ENCODE data around the gene NOTCH2. TPM values are rescaled to one million over a fixed set of nuclear protein-coding genes. Genes with fewer than 3 reads are reported as not detected.

The NOTCH2 gene
- total and polyA plus RNA-seq, 9 donors = 21.3 to 149 (median 105) TPM

DNA sequence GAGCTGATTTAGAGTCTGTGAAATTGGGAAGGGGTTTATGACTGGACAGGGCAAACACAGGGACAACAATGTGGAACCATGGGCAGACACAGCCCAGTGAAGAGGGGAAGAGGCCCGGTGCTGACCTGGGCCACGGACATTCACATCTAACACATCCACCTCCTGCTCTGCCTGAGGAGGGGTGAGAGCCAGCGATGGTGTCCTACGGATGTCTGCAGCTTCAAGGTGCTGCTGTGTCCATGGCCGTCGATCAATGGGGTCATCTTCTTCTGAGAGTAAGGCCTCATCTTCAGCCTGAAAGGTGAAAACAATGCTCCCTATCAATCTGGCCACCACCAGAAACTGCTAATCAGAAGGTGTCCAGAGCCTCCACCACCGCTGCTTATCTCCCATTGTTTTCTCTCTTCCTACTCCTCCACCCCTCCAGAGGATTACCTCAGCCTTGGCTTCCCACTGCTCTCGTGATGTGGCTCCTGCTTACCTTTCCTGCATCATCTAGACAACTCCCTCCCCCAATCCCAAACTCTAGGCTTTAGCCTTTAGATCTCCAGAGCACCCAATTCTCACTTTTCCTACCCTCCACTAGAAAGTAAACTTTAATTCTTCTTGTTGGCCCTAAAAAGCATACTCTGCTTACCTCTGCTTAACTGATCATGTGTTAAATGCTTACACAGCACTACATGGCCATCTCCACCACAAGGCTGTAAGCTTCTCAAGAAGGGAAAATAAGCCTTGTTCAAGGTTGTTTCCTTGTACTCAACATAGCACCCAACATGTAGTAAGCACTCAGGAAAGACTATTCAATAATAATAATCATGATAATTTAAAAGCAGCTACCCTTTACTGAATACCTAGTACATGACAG lies 149.1 kb downstream of the NOTCH2 start:
- H3K27me3 ChIP-seq = no peaks in the 10 kb centered on the region
- no peak for DNase-seq
- no peaks in the 10 kb centered on the region for H3K4me1 ChIP-seq (ENCODE audit: insufficient read depth)
- no peak overlapping the region for H3K27ac ChIP-seq
- WGBS, 3 donors = 87% methylated on average over 8 of the region's 8 CpGs
- TF ChIP-seq EP300 (IDR thresholded peaks at IDR 0.05) = no peak
- no peak for TF ChIP-seq POLR2A (IDR thresholded peaks at IDR 0.05)
- TF ChIP-seq, protein P1, sequence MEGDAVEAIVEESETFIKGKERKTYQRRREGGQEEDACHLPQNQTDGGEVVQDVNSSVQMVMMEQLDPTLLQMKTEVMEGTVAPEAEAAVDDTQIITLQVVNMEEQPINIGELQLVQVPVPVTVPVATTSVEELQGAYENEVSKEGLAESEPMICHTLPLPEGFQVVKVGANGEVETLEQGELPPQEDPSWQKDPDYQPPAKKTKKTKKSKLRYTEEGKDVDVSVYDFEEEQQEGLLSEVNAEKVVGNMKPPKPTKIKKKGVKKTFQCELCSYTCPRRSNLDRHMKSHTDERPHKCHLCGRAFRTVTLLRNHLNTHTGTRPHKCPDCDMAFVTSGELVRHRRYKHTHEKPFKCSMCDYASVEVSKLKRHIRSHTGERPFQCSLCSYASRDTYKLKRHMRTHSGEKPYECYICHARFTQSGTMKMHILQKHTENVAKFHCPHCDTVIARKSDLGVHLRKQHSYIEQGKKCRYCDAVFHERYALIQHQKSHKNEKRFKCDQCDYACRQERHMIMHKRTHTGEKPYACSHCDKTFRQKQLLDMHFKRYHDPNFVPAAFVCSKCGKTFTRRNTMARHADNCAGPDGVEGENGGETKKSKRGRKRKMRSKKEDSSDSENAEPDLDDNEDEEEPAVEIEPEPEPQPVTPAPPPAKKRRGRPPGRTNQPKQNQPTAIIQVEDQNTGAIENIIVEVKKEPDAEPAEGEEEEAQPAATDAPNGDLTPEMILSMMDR (IDR thresholded peaks at IDR 0.05) = no peak
- intact Hi-C loops (cut with DNase I) = no loop called here
- no peak overlapping the region for H3K4me3 ChIP-seq
- no peaks in the 10 kb centered on the region for H3K9me3 ChIP-seq
- no peaks in the 10 kb centered on the region for H3K36me3 ChIP-seq

DNA sequence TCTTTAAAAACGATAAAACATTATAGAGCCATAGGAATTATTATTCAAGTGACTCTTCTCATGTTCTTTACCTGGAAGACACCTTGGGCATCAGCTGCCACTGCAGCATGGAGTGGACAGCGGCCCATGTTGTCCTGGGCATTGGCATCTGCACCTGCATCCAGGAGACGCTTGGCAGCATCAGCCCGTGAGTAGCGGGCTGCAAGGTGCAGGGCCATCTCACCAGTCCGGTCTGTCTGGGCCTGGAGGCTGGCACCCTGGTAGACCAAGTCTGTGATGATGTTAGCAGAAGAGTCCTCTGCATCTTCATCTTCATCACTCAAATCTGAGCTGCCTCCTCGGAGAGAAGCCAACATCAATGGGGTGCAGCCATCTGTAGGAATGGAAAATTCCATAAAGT lies 150.2 kb downstream of the NOTCH2 start:
- 86 to 89% (median 87%) methylated on average over 7 of the region's 7 CpGs for WGBS, 3 donors
- H3K9me3 ChIP-seq = no peaks in the 10 kb centered on the region
- DNase-seq = no peak
- H3K27ac ChIP-seq = no peak overlapping the region
- H3K36me3 ChIP-seq = no peaks in the 10 kb centered on the region
- TF ChIP-seq POLR2A (IDR thresholded peaks at IDR 0.05) = no peak
- TF ChIP-seq, protein P1 (IDR thresholded peaks at IDR 0.05) = no peak
- intact Hi-C loops (cut with DNase I) = no loop called here
- H3K4me1 ChIP-seq (ENCODE audit: insufficient read depth) = no peaks in the 10 kb centered on the region
- H3K4me3 ChIP-seq = no peak overlapping the region
- H3K27me3 ChIP-seq = no peaks in the 10 kb centered on the region

GRCh38 chr1:119918301-119918700 lies 151.2 kb downstream of the NOTCH2 start:
- no peak overlapping the region for H3K4me3 ChIP-seq
- H3K36me3 ChIP-seq = no peaks in the 10 kb centered on the region
- intact Hi-C loops (cut with DNase I) = no loop called here
- no peaks in the 10 kb centered on the region for H3K9me3 ChIP-seq
- no peak for TF ChIP-seq EP300 (IDR thresholded peaks at IDR 0.05)
- TF ChIP-seq, protein P1 (IDR thresholded peaks at IDR 0.05) = no peak
- no peak for TF ChIP-seq POLR2A (IDR thresholded peaks at IDR 0.05)
- H3K27ac ChIP-seq = no peak overlapping the region
- no peak for DNase-seq
- H3K27me3 ChIP-seq = no peaks in the 10 kb centered on the region
- WGBS, 3 donors = 93 to 95% (median 94%) methylated on average over 7 of the region's 7 CpGs
- no peaks in the 10 kb centered on the region for H3K4me1 ChIP-seq (ENCODE audit: insufficient read depth)

DNA sequence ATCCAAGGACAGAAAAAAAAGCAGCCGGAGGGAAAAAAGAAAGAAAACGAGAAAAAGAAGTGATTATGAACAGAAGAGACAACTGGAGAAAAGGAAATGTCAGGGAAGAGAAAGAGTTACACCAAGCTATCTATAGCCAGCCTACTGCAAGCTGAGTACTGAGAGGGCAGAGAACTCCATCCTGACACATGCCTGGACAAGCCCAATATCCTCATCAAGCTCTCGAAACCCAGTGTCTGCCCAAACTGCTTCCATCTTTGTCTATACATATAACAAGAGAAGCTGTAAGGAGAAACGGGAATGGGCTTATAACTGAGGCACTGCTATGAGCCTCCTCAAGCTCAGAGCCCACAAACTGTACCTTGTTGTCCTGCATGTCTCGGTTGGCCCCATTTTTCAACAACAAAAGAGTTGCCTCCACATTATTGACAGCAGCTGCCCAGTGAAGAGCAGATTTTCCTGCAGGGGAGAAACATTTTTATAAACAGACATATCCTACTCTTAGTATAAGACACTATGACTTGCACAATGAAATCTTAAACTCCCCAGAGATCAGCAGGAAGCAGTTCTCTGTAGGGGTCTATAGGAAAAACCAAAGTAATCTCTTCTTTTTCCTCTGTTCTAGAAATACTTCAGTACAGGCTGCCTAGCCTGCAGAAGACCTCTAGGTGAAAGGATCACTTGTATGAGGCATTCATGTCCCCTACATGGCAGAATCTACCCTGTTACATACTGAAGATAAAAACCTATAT lies 152.0 kb downstream of the NOTCH2 start:
- no peaks in the 10 kb centered on the region for H3K4me1 ChIP-seq (ENCODE audit: insufficient read depth)
- H3K4me3 ChIP-seq = no peak overlapping the region
- H3K9me3 ChIP-seq = no peaks in the 10 kb centered on the region
- no peaks in the 10 kb centered on the region for H3K36me3 ChIP-seq
- WGBS, 3 donors = 85 to 88% (median 87%) methylated on average over 5 of the region's 5 CpGs
- no peak for DNase-seq
- TF ChIP-seq, protein P1 (IDR thresholded peaks at IDR 0.05) = no peak
- no peak for TF ChIP-seq EP300 (IDR thresholded peaks at IDR 0.05)
- no peak for TF ChIP-seq POLR2A (IDR thresholded peaks at IDR 0.05)
- intact Hi-C loops (cut with DNase I) = no loop called here
- H3K27ac ChIP-seq = no peak overlapping the region
- H3K27me3 ChIP-seq = no peaks in the 10 kb centered on the region

Data from ovary (tissue), 9 donors.